Measurements from ENCODE around the gene GRIN3B. TPM values are rescaled to one million over a fixed set of nuclear protein-coding genes. Genes with fewer than 3 reads are reported as not detected.

The GRIN3B gene
- total RNA-seq, 4 donors from 2014 or later = 0.24 TPM; not detected in 3

- DNase-seq (ENCODE audit: low spot score) = no peak
- no peak for TF ChIP-seq CTCF (IDR thresholded peaks at IDR 0.05)
- ATAC-seq (ENCODE audit: low FRiP score) = no peak
Observed at GRCh38 chr19:1008268-1009040, 8.2 kb downstream of the GRIN3B start.

GRCh38 chr19:1009041-1009980 is 9.1 kb downstream of the GRIN3B start:
- ATAC-seq (ENCODE audit: low FRiP score) (peak; percentile 57), DNase-seq (ENCODE audit: low spot score) (no peak)
- no peak for TF ChIP-seq CTCF (IDR thresholded peaks at IDR 0.05)

- ATAC-seq (ENCODE audit: low FRiP score) (no peak), DNase-seq (ENCODE audit: low spot score) (no peak)
- no peak for TF ChIP-seq CTCF (IDR thresholded peaks at IDR 0.05)
Observed at GRCh38 chr19:1009981-1010538, 9.8 kb downstream of the GRIN3B start.

GRCh38 chr19:1010586-1011510 is 10.6 kb downstream of the GRIN3B start:
- TF ChIP-seq CTCF (IDR thresholded peaks at IDR 0.05) = no peak
- ATAC-seq (ENCODE audit: low FRiP score) (no peak), DNase-seq (ENCODE audit: low spot score) (no peak)

- ATAC-seq (ENCODE audit: low FRiP score) (no peak), DNase-seq (ENCODE audit: low spot score) (no peak)
- TF ChIP-seq CTCF (IDR thresholded peaks at IDR 0.05) = no peak
Observed at GRCh38 chr19:1011831-1012333, 11.7 kb downstream of the GRIN3B start.

- ATAC-seq (ENCODE audit: low FRiP score) = no peak
- no peak for DNase-seq (ENCODE audit: low spot score)
- TF ChIP-seq CTCF (IDR thresholded peaks at IDR 0.05) = no peak
Observed at GRCh38 chr19:1012334-1012733, 12.1 kb downstream of the GRIN3B start.
